Transverse colon (tissue), 4 donors: ENCODE data around the gene STARD3. TPM values are rescaled to one million over a fixed set of nuclear protein-coding genes. Genes with fewer than 3 reads are reported as not detected.

Source experiments
- DNase-seq: peaks from one replicate; pipeline ENCODE4 v3.0.0-alpha.2; 2019
- H3K27ac ChIP-seq, 4 donors: fragments of 200-600 bp; sonication (generic); 2 replicates each; pipeline ENCODE4 v1.5.1; 2016 to 2018; ENCODE audit warnings: inconsistent platforms in 4 of 4
- H3K27me3 ChIP-seq: fragments of 200-600 bp; sonication (generic); 2 replicates; pipeline ENCODE4 v1.5.1; 2017; ENCODE audit warnings: inconsistent platforms
- H3K36me3 ChIP-seq, 4 donors: fragments of 200-600 bp; sonication (generic); 2 replicates each; pipeline ENCODE4 v1.5.1; 2017 to 2019; ENCODE audit warnings: inconsistent platforms in 4 of 4
- H3K4me1 ChIP-seq, 4 donors: fragments of 200-600 bp; sonication (generic); 2 replicates each; pipeline ENCODE4 v1.5.1; 2017 to 2020; ENCODE audit warnings: inconsistent platforms in 4 of 4
- H3K4me3 ChIP-seq, 4 donors: fragments of 200-600 bp; sonication (generic); 1 replicate in 1 of 4; 2 replicates in 3 of 4; pipeline versions ENCODE4 v1.5.1 to v1.6.1; 2017 to 2019; ENCODE audit warnings: inconsistent platforms in 4 of 4
- H3K9me3 ChIP-seq, 2 donors: fragments of 200-600 bp; sonication (generic); 2 replicates each; pipeline ENCODE4 v1.5.1; 2017 to 2019; ENCODE audit warnings: inconsistent platforms in 2 of 2
- EP300 ChIP-seq: sonication (generic); formaldehyde crosslinking; IDR thresholded peaks from one replicate; pipeline ENCODE4 v1.6.1; 2017; ENCODE audit warnings: antibody characterized with exemption, low read depth
- POLR2A ChIP-seq: fragments of 450-650 bp; IDR thresholded peaks from one replicate; pipeline ENCODE4 v1.6.1; 2016; ENCODE audit warnings: antibody characterized with exemption, mild to moderate bottlenecking, moderate library complexity
- POLR2AphosphoS5 ChIP-seq, 3 donors: sonication (generic); formaldehyde crosslinking; IDR thresholded peaks; one replicate each; pipeline ENCODE4 v1.6.1; 2016; ENCODE audit warnings: antibody characterized with exemption in 3 of 3
- WGBS, 2 donors: methylation state at CpG; one replicate each; pipeline ENCODE4 v1.1.5; 2018; ENCODE audit warnings: low coverage in 1 of 2; 5-methylcytosine and 5-hydroxymethylcytosine counted together
- in situ Hi-C, 4 donors: fragments of 200-750 bp; cut with MboI; loops; one replicate each; pipeline versions ENCODE4 v1.15.0 to v1.15.1; 2017; ENCODE audit warnings: low sequenced_read_pairs in 3 of 4, low pct_ligation_motif_present in 1 of 4, low pct_unique_long_range_greater_than_20kb in 1 of 4
- intact Hi-C: fragments of 100-400 bp; cut with DNase I; formaldehyde crosslinking; loops from one replicate; pipeline ENCODE4 v1.15.1; 2023; ENCODE audit warnings: low total_unique reads
- total RNA-seq, 4 donors: library from RNA; depleted of rRNA; stranded (reverse); fragments of >200 nt; gene quantifications; one replicate each; pipeline ENCODE4 v1.1.0, GENCODE V29; 2016
- TF ChIP-seq, protein P1 (sequence below), 5 experiments: fragments of 200-600 bp in 3 of 5; fragments of 450-650 bp in 2 of 5; sonication (generic) in 3 of 5; IDR thresholded peaks; 1 replicate in 2 of 5; 2 replicates in 3 of 5; pipeline ENCODE4 v1.5.1; 2016 to 2017; ENCODE audit warnings: antibody characterized with exemption in 5 of 5, inconsistent platforms in 3 of 5, mild to moderate bottlenecking in 2 of 5, moderate library complexity in 1 of 5

Gene STARD3
- total RNA-seq, 4 donors from 2014 or later = 63.5 to 193 (median 73.2) TPM

DNA sequence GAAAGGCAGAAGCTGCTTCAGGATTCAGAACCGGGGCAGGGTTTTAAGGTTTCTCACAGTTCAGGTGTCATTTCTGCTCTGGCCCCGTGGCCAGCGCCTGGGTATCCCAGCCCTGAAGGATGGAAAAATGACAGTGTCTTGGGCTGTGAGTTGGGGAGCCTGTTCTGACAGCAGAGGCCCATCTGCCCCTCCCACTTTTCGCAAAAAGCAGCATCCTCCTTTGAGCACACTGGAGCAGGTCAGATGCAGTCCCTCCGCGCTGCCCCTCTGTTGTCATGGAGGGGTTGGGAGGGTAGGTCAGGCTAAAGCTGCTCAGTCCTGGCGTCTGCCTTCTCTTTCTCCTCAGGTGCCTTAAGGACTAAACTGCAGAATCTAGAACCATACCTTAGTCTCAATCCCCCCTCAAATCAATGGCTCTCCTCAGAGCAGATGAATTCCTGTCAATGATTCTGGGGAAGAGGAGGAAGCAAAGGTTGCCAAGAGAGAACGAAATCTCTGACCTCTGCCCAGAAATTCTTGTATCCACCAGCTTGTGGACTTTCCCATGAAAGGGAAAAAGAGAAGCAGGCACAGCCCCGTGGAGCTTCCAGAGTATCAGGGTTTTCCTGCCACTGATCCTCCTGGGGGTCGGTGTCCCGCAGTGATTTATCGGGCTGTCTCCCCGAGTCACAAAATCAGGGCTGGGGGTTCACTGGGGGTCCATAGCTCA, 36.5 kb upstream of the STARD3 start:
- Histone ChIP-seq H3K4me1 (peaks cover 10 to 23% (median 20%) of the 10 kb centered on the region in 4 donors), H3K27ac (no peak overlapping the region), H3K4me3 (no peak overlapping the region), H3K36me3 (no peaks in the 10 kb centered on the region), H3K27me3 (peaks cover 100% of the 10 kb centered on the region), H3K9me3 (no peaks in the 10 kb centered on the region)
- intact Hi-C loops (no loop called here), in situ Hi-C loops (no loop called here)
- no peak for DNase-seq
- TF ChIP-seq, protein P1, sequence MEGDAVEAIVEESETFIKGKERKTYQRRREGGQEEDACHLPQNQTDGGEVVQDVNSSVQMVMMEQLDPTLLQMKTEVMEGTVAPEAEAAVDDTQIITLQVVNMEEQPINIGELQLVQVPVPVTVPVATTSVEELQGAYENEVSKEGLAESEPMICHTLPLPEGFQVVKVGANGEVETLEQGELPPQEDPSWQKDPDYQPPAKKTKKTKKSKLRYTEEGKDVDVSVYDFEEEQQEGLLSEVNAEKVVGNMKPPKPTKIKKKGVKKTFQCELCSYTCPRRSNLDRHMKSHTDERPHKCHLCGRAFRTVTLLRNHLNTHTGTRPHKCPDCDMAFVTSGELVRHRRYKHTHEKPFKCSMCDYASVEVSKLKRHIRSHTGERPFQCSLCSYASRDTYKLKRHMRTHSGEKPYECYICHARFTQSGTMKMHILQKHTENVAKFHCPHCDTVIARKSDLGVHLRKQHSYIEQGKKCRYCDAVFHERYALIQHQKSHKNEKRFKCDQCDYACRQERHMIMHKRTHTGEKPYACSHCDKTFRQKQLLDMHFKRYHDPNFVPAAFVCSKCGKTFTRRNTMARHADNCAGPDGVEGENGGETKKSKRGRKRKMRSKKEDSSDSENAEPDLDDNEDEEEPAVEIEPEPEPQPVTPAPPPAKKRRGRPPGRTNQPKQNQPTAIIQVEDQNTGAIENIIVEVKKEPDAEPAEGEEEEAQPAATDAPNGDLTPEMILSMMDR (IDR thresholded peaks at IDR 0.05) = no peak
- TF ChIP-seq POLR2AphosphoS5 (IDR thresholded peaks at IDR 0.05) (no peak), POLR2A (no peak), EP300 (no peak)
- 0 to 9% methylated on average over 4 to 13 of the region's 13 CpGs for WGBS, 2 donors

DNA sequence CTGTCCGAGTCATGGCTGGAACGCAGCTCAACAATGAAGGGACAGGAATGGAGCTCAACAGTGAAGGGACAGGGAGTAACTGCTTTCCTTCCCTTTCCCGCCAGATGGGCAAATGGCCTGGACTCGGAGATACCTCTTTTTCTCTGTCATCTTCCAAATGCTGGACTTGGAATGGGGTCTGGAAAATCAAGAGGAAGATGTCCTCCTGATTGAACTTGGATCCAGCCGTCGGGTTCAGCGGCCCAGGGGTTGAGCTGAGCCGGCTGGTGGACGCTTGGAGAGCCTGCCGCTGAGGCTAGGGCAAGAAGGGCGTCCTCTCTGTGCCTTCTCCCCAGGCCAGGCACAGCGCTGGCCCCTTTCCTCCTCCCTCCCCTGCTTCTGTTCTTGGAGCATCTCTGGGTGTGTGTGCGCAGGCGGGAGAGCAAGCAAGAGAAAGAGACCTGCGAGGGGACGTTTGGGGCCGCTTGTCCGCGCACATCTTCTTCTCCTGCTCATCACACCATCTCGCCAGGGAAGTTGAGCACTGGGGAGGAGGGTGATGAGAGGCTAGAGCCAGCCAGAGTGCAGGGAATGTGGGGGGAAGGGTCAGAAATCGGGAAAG, 35.8 kb upstream of the STARD3 start:
- 18 to 20% methylated on average over 9 to 19 of the region's 21 CpGs for WGBS, 2 donors

GRCh38 chr17:39601758-39602532, 35.0 kb upstream of the STARD3 start:
- Histone ChIP-seq H3K9me3 (no peaks in the 10 kb centered on the region), H3K4me1 (peaks cover 20 to 38% (median 34%) of the 10 kb centered on the region in 4 donors), H3K4me3 (no peak overlapping the region), H3K27ac (no peak overlapping the region), H3K36me3 (no peaks in the 10 kb centered on the region), H3K27me3 (peaks cover 100% of the 10 kb centered on the region)
- in situ Hi-C loops = no loop called here
- no peak for DNase-seq
- intact Hi-C loops = no loop called here
- no peak for TF ChIP-seq EP300
- no peak for TF ChIP-seq POLR2A
- TF ChIP-seq, protein P1 (IDR thresholded peaks at IDR 0.05) = no peak
- no peak for TF ChIP-seq POLR2AphosphoS5 (IDR thresholded peaks at IDR 0.05)
- 24 to 44% methylated on average over 3 to 12 of the region's 12 CpGs for WGBS, 2 donors

More for the DNA sequence above, 35.8 kb upstream of the STARD3 start:
- TF ChIP-seq POLR2A = no peak
- TF ChIP-seq EP300 = no peak
- no peak for TF ChIP-seq POLR2AphosphoS5 (IDR thresholded peaks at IDR 0.05)
- peaks cover 11 to 30% (median 26%) of the 10 kb centered on the region in 4 donors for H3K4me1 ChIP-seq
- no peak overlapping the region for H3K27ac ChIP-seq
- in situ Hi-C loops = no loop called here
- DNase-seq = no peak
- H3K27me3 ChIP-seq = peaks cover 100% of the 10 kb centered on the region
- intact Hi-C loops = no loop called here
- H3K36me3 ChIP-seq = no peaks in the 10 kb centered on the region
- no peaks in the 10 kb centered on the region for H3K9me3 ChIP-seq
- H3K4me3 ChIP-seq = no peak overlapping the region

DNA sequence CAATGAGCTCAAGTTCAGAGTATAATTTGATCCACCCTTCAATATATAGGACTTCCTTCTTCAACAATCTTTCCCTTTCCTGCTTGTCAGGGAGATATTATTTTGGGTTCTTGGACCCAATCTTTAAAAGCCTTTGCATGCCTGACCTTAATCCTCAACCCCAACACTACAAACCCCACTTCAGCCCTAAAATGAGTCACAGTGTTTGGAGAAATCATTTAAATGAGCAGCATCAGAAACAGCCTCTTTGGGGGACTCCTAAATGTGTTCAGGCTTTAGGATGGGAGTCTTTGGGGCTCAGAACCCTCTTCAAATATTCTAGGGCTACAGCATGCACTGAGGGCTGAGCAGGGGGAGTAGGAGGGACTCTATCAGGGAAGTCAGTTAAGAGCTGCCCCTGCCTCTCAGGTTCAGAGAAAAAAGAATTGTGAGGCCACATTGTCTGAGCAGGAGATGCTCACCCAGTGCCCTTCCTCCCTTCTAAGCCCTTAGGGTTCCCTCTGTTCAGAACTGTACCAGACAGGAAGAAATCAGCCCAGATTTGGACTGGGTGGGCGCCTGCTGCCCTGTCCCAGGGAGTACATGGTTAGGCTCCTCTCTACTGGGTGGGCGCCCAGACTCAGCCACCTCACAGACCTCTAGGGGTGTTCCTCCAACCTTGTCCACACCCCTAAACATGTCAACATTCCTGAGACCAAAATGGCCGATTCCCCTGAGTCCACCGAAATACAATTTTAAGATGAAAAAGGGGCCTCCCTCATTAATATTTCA, 34.2 kb upstream of the STARD3 start:
- DNase-seq = no peak
- TF ChIP-seq, protein P1 (IDR thresholded peaks at IDR 0.05) = no peak
- TF ChIP-seq EP300 = no peak
- no peak for TF ChIP-seq POLR2AphosphoS5 (IDR thresholded peaks at IDR 0.05)
- no peak for TF ChIP-seq POLR2A
- Histone ChIP-seq H3K27me3 (peaks cover 100% of the 10 kb centered on the region), H3K4me1 (peaks cover 23 to 44% (median 38%) of the 10 kb centered on the region in 4 donors), H3K27ac (no peak overlapping the region), H3K9me3 (no peaks in the 10 kb centered on the region), H3K36me3 (no peaks in the 10 kb centered on the region), H3K4me3 (no peak overlapping the region)
- intact Hi-C loops = no loop called here
- in situ Hi-C loops = no loop called here
- 31% methylated on average over 4 of the region's 4 CpGs; no CpG with 5 or more reads in 1 of the 2 donors for WGBS, 2 donors
